GM18507 (cell line): ENCODE measurements around the gene TAOK3.
A peak's percentile ranks its signal among the peaks of the same experiment; 100 is the strongest.
"Not testable (repeated sequence)": the region's sequence is repeated elsewhere in the genome, so short reads cannot be mapped to it uniquely, and the experiment has no call there.

ENCODE experiments used
- DNase-seq: peaks from one replicate; pipeline ENCODE4 v3.0.0; 2011; ENCODE audit warnings: low read depth; ENCODE audit not compliant: insufficient read length; ENCODE audit errors: extremely low spot score
- FAIRE-seq: peaks from 2 replicates; lab custom pipeline; 2011; peaks lifted over from hg19 to GRCh38; lab: Jason Lieb, UNC

The TAOK3 gene

GRCh38 chr12:118372541-118373495 is at the start of gene TAOK3:
TAOK3 (minus strand) TSS chr12:118372907; CDS start chr12:118255567, 117,340 bp downstream.
- FAIRE-seq = peak; percentile 97

DNA sequence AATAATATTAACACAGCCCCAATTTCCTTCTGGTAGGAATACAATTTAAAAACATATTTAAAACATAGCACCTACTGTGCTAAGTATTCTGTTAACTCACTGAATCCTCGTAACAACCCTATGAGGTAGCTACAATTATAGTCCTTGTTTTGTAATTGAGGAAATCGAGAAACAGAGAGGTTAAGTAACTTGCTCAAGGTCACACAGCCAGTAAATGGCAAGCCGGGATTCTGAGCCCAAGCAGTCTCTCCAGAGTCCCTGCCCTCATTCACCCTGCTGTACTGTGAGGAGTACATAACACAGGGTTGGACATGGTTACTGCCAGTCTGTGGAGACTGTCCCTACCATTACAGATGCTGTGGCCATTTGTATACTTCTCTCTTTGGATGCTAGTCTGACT is 48.0 kb upstream of the TAOK3 start:
- no peak for DNase-seq
- no peak for FAIRE-seq

More at GRCh38 chr12:118372541-118373495, at the start of gene TAOK3:
- DNase-seq = peak; percentile 89

DNA sequence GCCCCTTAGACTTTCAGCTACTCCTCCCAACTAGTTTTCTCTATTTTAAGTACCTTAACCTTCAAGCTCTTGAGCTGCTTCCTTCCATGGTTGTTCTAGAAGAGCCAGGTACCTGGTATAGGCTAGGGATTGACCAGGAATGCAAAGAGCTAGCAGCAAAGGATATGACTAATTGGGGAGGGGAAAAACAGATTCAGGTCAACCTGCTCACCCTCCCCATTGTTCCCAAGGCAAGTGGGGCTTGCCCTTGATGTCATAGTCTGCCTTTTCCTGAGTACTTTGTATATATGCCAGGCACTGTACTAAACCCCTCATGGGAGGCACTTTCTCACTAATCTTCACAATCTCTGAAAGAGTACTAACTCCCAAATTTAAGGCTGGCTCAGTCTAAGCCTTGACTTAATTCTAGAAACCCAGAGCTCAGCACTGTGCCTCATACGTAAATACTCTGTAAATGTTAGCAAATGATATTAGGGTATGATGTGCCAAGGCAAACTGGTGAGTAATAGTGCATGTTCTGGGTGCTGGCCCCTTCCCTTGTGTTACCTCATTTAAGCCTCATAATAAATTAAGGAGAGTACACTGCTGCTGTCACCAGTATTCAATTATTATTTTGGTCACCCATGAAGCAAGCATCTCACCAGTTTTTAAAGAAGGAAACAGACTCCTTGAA is 45.8 kb upstream of the TAOK3 start:
- DNase-seq (no peak), FAIRE-seq (no peak)

- FAIRE-seq (no peak), DNase-seq (no peak)
These were observed 45.2 kb upstream of the TAOK3 start for GRCh38 chr12:118417942-118418341.

GRCh38 chr12:118409834-118410233 is 37.1 kb upstream of the TAOK3 start:
- FAIRE-seq (no peak), DNase-seq (no peak)

GRCh38 chr12:118408241-118408640 is 35.5 kb upstream of the TAOK3 start:
- not testable (repeated sequence) for FAIRE-seq, DNase-seq

GRCh38 chr12:118404876-118405521 is 32.3 kb upstream of the TAOK3 start:
- DNase-seq (peak; percentile 17), FAIRE-seq (peak; percentile 88)

DNA sequence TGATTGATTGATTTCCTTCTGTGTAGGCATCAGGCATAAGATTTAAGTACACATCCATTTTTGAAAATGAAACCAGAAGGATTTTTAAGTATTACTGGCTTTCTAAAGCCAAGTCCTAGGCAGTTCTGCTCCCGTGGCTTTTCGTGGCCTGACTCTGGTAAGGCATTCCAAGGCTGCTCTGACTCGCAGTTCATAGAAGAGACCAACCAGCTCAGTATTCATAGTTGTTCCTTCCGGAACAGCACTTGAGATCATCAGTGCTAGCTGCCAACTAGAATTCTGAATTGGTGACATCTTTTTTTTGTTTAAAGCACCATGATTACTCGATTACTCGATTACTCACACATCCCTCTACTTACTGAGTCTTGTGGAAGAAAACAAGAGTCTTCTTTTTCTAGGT is 29.5 kb upstream of the TAOK3 start:
- FAIRE-seq (no peak), DNase-seq (no peak)

DNA sequence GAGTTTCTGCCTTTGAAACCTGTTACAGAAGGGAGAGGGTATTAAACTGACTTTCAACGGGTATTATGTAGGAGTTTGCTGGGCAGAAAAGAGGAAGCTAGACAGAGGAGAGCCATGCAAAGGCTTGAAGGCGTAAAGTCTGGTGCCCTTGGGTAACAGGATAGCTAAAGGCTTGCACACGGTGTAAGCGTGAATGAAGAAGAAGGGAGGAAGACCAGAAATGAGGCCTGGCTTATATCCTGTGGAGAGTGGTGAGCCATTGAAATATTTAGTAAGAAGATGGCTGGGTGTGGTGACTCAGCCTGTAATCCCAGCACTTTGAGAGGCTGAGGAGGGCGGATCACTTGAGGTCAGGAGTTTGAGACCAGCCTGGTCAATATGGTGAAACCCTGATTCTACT is 26.2 kb upstream of the TAOK3 start:
- no peak for DNase-seq
- FAIRE-seq = no peak

GRCh38 chr12:118398524-118398923 is 25.8 kb upstream of the TAOK3 start:
- FAIRE-seq = no peak
- no peak for DNase-seq

- FAIRE-seq (no peak), DNase-seq (no peak)
These were observed 25.2 kb upstream of the TAOK3 start for GRCh38 chr12:118397708-118398440.

DNA sequence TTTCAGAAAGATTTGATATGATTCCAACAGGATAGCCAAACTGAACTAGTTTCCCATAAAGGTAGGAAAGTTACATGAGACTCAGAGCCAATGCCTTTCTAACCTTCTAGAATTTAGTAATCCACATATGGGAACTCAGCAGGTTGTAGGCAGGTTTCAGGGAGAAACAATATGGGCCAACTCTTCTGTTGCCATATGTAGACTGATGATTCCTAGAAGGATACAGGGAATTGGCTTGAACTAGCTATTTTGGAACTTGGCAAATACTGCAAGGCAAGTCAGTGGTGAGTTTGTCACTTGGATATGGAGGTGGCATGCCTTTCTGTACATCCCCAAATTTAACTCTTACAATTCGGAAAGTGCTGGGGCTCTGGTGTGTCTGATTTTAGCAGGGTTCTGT is 19.1 kb upstream of the TAOK3 start:
- DNase-seq = no peak

GRCh38 chr12:118391424-118391823 is 18.7 kb upstream of the TAOK3 start:
- FAIRE-seq (no peak), DNase-seq (no peak)

More for the DNA sequence above, 19.1 kb upstream of the TAOK3 start:
- FAIRE-seq = no peak

DNA sequence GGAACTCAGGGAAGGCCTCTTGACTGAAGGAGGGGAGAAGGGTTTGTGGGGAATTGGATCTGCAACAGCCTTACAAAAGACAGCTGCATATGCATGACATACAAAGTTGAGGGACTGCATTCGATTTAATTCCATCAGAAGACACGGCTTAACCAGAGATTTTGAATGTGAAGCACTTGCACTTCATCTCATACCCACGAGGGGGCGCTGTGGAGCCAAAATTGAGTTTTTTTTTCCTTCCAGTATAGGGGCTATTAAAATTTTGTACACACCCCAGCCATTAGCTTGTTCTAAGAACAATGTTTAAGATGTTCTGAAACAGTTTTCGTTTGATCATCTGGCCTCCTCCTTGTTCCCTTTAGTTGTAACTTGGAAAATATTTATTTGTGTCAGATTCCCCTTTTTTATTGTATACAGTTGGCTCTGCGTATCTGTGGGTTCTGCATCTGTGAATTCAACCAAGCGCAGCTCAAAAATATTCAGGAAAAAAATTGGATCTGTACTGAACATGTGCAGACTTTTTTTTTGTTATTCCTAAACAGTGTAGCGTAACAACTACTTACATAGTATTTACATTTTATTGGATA is 5.3 kb upstream of the TAOK3 start:
- peak; percentile 60 for FAIRE-seq

DNA sequence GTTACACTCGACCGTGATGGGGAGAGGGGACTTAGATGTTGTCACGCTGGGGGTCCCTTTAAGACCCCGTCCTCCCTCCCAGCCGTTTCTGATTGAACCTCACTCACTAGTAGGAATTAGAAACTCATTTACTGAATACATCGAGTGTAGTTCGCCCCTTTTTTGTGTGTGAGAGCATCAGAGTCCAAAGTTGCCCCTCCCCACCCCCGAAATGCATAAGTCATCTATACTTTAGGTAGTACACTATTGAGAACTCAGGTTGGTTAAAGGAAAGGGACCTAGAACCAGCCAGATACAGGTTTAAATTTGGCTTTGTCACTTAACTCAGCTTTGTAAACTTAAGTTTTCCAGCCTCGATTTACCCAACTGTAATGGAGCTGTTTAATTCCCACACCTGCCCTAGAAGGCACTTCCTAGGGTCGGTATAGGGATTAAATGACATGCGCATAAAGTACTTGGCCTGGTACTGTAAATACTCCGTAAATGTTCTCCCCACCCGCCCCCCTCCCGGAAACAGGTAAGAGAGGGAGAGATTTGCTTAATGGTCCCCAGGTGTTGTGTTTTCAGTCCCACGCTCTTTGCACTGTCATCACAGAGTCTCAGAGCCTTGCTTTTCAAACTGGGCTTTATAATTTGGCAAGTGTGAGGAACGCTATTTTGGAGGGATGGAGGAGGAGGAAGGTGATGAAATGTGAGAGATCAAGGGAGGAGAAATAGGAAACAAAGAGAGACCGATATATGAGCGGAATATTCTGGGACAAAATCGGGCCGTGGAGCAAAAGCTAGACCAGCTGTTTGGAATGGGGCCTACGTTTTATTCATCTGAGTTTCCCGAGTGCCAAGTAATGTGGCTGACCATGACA is 4.5 kb upstream of the TAOK3 start:
- no peak for FAIRE-seq
- no peak for DNase-seq

More for the DNA sequence above, 5.3 kb upstream of the TAOK3 start:
- DNase-seq = peak; percentile 51

- DNase-seq (peak; percentile 67), FAIRE-seq (peak; percentile 87)
These were observed 3.6 kb upstream of the TAOK3 start, which contains the start of gene SUDS3 for GRCh38 chr12:118376089-118377020. SUDS3 (plus strand) TSS chr12:118376555; CDS start chr12:118376692, 137 bp downstream.

DNA sequence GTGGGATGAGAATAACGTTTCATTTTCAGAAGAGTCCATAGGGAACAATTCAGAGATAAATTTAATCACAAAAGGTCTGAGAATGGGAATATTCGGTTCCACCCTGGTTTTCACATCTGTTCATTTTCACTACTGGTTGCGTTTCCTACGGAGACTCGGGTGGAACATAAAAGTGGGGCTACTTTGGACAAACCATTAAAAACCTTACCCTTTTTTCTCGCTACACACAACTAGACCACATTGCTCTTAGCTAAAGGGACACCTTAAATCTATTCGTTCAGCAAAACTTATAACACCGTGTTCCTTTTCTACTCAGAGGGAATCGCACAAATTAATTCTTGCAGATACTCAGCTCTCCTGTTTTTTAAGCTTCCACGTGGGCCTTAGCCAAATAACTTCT is 2.6 kb upstream of the TAOK3 start:
- no peak for DNase-seq
- FAIRE-seq = no peak
